UCSD-AML1 (cell line): ENCODE results near the gene ARPC4.
"Not testable (repeated sequence)": the region's sequence is repeated elsewhere in the genome, so short reads cannot be mapped to it uniquely, and the experiment has no call there.

Experiments
- DNase-seq: peaks from one replicate; lab custom pipeline; 2025; ENCODE audit not compliant: unreplicated experiment; lab: John Stamatoyannopoulos, UW

The ARPC4 gene

GRCh38 chr3:9769426-9770275, 23.2 kb upstream of the ARPC4 start, which contains the start of gene CAMK1:
Gene CAMK1 (minus strand): TSS chr3:9769947. CDS start chr3:9767749, 2,198 bp downstream.
- peak; percentile 61 for DNase-seq

- no peak for DNase-seq
Observed at GRCh38 chr3:9770276-9770812, 22.5 kb upstream of the ARPC4 start.

GRCh38 chr3:9771007-9771406, 21.9 kb upstream of the ARPC4 start:
- not testable (repeated sequence) for DNase-seq

DNA sequence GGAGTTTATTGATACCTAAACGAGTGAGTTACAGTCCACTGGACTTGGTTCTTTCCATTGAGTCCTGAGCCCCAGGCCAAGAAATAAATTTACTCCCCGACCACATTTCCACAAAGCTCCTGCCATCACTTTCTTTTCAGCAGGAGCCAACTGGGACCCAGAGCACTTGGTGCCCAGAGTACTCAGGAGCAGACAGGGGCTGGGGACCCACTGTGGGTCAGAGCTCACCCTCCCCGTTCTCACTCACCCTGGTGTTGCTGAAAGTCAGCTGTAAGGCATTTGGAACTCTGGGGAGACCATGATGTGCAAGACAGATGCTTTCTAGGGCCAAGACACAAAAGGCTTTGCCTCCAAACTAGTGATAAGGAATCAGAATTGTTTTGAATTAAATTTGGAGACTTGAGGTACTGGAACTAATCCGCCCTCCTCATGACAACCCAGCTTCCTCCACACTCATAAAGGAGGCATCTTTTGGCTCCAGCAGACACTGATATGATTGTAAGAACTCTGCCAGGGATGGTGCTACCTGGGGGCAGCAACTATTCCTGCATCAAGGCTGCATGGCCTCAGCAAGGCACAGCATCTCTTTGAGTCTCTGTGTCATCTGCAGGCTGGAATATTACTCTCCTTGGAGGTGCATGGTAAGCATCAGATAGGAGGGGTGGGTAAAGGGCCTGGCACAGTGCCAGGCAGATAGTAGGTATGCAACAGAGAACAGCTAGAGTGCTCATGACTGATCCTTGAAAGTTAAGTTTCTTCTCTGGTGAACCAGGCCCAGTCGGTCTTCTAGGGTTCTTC, 15.8 kb upstream of the ARPC4 start:
- no peak for DNase-seq

- no peak for DNase-seq
Observed at GRCh38 chr3:9777694-9778021, 15.2 kb upstream of the ARPC4 start.

DNA sequence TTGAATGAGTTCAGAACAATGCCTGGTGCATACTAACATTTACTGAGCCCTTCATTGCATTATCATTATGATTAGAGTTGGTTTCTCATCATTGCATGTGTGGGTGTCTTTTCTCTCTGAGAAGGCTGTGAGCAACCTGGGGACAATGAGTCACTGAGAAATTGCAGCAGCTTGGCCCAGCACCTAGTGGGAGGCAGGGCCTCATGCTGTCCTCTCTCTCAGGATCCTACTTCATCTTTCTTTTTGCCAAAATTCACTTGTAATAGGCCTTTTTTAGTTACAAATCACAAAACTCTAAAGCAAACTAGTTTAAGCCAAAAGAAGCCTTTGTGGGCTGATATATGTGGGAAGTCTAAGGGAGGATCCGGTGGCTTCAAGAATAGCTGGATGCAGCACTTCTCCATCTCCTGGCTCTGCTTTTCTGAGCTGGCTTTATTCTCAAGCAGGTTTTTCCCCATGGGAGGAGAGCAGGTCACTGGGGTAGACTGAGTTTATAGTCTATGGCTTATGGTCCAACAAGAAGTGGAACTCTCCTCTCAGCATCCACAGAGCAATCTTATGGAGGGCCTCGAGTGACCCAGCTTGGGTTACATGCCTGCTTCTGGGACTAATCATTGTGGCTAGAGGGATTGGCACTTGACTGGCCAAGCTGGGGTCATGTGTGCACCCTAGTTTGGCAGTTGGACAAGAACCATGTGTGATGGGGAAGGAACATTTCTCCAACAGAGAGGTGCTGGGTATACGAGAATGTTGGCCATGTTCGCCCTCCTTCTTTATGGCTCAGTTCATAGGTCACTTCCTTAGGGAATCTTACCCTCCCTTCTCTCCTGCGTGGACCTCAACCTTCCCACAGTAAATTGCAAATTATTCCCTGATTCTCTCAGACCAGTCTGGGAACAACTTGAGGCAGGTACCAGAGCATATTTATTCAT, 14.5 kb upstream of the ARPC4 start:
- DNase-seq, result no peak

- DNase-seq, result peak; percentile 51
Observed at GRCh38 chr3:9779075-9779593, 13.7 kb upstream of the ARPC4 start.

DNA sequence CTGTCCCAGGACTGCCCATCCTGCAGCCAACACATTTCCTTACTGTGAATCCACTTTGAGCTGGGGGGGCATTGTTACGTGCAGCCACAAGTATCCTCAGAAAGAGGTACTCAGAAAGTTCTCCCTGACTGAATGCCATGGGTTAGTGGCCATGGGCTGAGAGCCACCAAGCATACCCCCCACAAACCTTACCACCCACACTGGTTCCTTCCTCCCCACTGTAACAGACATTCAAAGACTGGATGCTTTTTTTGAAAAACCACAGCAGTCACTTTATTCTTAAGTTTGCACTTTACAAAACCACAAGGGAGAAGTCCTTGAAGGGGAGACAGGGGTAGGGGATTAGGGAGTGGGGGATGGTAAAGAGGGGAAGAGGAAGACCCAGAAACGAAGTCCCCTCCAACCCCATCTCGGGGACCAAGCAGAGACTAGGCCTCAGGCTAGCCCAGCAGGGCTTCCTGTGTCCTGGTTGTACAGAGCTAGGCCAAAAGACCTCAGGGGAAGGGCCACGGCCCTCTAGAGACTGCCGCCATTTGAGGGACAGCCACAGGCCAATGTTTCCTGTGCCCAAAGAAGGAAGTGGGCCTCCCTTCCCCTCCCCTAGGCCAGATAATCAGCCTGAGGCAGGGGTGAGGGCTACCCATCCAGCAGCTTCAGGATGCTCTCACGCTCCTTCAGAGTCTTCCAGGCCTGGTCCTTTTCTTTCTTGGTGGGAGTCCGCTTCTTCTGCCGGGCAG, 13.0 kb upstream of the ARPC4 start:
- peak; percentile 90 for DNase-seq

DNA sequence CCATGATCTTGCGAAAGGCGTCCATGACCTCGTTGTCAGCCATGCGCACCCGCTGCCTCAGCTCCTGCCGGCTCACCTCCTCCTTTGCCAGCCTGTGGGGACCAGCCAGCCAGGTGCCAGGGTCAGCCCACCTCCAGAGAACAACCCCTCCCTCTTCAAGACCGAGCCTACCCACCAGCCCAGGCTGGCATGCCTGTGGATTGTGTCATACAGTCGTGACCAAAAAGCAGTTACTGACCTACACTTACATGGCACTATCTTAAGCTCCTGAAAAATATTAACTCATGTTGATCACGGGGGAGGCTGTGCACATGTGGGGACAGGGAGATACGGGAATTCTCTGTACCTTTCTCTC, 12.4 kb upstream of the ARPC4 start:
- DNase-seq, result no peak

- no peak for DNase-seq
Observed at GRCh38 chr3:9780910-9781309, 12.0 kb upstream of the ARPC4 start.

- no peak for DNase-seq
Observed at GRCh38 chr3:9781551-9781950, 11.3 kb upstream of the ARPC4 start.

DNA sequence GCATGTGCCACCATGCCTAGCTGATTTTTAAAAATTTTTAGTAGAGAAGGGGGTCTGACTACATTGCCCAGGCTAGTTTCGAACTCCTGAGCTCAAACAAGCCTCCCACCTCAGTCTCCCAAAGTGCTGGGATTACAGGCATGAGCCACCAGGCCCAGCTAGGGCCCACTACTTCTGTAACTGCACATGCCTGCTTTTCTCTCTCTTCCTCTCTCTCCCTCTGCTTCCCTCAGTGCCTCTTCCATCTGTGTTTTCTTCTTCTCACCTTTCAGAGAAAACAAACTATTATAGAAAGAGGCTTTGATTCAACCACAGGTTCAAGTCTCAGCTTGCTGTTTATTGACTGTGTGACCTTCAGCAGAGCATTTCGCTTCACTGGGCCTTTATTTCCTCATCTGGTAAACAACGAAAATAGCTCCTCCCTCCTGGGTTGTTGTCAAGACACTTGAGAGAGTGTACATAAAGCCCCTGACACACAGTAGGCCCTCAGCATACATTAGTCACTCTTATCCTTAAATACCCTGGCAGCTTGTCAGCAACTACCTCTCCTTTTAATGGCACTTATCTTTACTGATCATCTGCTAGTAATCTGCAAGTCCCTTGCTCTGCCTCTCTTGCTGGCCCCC, 10.8 kb upstream of the ARPC4 start:
- DNase-seq, result no peak

DNA sequence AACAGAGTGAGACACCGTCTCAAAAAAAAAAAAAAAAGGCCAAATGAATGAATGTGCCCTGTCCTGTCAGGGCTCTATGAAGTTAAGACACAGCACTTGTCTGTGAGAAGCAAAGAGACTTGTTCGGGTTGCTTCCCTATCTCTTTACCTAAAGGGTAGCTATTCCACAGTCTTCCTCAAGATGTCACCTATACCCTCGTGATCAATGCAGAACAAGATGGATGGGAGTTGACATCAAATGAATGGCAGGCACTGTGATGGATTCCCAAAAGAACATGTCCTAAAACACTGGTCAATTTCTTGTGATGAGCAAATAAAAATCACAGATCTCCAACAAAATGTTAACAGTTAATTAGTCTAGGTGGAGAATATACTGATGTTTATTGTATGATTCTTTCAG, 10.1 kb upstream of the ARPC4 start:
- DNase-seq, result no peak

GRCh38 chr3:9783954-9784353, 8.9 kb upstream of the ARPC4 start:
- DNase-seq, result no peak

DNA sequence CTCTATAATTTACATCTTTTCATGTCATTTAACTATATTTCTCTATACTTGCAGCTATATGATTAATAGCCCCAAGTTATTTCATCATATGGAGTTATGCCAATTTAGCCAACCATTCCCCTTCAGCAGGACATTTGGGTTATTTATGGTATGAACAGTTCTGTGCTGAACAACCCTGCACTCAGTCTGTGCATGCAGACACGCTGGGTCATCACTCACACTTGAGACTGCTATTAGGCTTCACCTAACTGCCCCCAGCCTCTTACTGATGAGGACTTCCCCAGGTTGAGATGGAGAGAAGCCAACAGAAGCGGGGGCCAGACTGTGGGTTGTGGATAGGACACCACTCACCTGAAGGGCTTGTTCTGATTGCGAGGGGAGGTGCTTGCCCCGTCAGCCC, 7.9 kb upstream of the ARPC4 start:
- DNase-seq, result no peak

DNA sequence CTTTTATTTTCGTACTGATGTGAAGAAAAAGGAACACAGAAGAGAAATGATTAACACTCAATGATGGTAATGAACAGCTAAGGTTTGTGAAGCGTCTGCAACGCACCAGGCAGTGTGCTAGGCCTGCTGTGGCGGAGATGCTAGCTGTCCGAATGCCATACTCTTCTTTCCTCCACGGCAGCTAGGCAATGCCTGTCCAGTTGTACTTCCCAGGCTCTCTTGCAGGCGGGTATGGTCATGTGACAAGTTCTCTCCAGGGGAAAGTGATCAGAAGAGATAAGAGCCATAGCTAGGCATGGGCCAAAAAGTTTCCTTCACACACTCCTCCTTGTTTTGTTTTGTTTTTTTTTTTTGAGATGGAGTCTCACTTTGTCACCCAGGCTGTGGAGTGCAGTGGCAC, 7.3 kb upstream of the ARPC4 start:
- no peak for DNase-seq

DNA sequence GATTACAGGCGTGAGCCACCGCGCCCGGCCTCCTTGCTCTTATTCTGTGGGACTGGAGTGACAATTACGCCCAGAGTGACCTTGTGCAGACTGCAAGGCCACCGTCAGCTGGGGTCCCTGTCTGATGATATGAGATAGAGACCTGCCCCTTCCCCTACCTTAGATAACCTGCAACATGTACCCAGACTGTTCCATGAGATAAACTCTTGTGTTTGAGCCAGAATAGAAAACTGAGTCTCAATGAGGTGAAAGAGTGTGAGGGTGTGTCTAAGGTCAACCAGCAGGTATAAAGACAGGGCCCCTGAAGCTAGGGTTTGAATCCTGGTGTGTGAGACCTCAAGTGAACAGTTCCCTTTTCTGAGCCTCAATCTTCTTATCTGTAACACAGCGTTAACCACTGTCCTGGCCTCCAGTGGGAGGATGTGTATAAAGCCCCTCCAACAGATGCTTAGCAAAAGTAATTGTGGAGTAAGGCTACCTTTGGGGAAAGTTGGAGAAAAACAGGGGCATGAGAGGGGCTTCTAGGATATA, 6.6 kb upstream of the ARPC4 start:
- DNase-seq, result no peak

GRCh38 chr3:9786825-9787669, 5.8 kb upstream of the ARPC4 start:
- peak; percentile 26 for DNase-seq

DNA sequence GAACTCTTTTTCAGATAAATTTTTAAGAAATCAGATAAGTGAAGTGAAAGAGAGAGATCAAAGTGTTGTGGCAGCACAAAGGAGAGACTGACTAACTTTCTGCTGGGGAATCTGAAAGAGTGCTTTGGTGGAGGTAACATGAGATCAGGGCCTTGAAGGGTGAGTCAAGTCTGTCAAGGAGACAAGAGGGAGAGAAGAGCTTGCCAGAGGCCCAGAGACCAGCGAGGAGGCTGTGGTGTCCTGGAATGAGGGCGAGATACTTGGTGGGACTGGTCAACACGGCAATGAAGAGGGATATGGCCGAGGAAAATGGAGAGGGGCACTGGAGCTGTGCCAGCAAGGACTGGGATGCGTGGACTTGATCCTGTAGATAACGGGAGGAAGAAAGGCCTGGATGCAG, 5.2 kb upstream of the ARPC4 start:
- no peak for DNase-seq
